ENCODE results near the gene ZC3H13. TPM values are rescaled to one million over a fixed set of nuclear protein-coding genes. Genes with fewer than 3 reads are reported as not detected.
A peak's percentile ranks its signal among the peaks of the same experiment; 100 is the strongest.

The ZC3H13 gene
- total RNA-seq, 2 experiments from 2014 or later = 38.9 to 42.0 TPM

DNA sequence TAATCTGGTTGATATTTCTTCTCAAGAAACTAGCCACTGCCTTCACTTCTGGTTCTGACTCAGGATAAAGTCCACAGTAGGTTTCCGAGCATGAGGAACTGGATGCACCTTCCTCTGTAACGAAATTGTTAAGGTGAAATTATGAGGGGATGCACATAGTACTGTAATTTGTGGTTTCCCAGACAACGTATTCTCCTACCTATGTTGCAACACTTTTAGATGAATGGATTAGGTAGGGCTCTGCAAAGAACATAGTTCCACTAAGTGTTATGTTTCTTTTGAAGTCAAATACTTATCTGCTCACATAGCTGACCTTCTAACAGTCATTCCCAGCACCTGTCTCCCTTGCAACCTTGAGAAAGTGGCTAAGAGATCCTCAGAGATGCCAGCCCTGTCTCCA, 5.7 kb upstream of the ZC3H13 start:
- H3K4me3 Mint-ChIP-seq = no peak overlapping the region
- no peaks in the 10 kb centered on the region for H3K9me3 Mint-ChIP-seq (ENCODE audit: insufficient read depth)
- no peak for DNase-seq
- H3K4me1 Mint-ChIP-seq (ENCODE audit: low read depth) = peaks cover 14% of the 10 kb centered on the region
- POLR2A ChIA-PET = no interaction called here
- no peaks in the 10 kb centered on the region for H3K36me3 Mint-ChIP-seq (ENCODE audit: low read depth)
- H3K27me3 Mint-ChIP-seq (ENCODE audit: low read depth) = peaks cover 11% of the 10 kb centered on the region
- CTCF ChIA-PET = no interaction called here
- H3K27ac Mint-ChIP-seq = no peak overlapping the region
- no peak for ATAC-seq

- Mint-ChIP-seq H3K4me1 (ENCODE audit: low read depth) (peaks cover 20% of the 10 kb centered on the region), H3K9me3 (ENCODE audit: insufficient read depth) (no peaks in the 10 kb centered on the region), H3K27ac (no peak overlapping the region), H3K27me3 (ENCODE audit: low read depth) (peaks cover 11% of the 10 kb centered on the region), H3K36me3 (ENCODE audit: low read depth) (no peaks in the 10 kb centered on the region), H3K4me3 (no peak overlapping the region)
- ATAC-seq (no peak), DNase-seq (no peak)
- ChIA-PET POLR2A (interaction anchor here (0.6 kb wide), 1 partner anchor 91 kb away, joined by 5 read pairs; no protein-coding TSS in a partner anchor), CTCF (no interaction called here)
Measured at GRCh38 chr13:46057256-46058015, 4.9 kb upstream of the ZC3H13 start.

DNA sequence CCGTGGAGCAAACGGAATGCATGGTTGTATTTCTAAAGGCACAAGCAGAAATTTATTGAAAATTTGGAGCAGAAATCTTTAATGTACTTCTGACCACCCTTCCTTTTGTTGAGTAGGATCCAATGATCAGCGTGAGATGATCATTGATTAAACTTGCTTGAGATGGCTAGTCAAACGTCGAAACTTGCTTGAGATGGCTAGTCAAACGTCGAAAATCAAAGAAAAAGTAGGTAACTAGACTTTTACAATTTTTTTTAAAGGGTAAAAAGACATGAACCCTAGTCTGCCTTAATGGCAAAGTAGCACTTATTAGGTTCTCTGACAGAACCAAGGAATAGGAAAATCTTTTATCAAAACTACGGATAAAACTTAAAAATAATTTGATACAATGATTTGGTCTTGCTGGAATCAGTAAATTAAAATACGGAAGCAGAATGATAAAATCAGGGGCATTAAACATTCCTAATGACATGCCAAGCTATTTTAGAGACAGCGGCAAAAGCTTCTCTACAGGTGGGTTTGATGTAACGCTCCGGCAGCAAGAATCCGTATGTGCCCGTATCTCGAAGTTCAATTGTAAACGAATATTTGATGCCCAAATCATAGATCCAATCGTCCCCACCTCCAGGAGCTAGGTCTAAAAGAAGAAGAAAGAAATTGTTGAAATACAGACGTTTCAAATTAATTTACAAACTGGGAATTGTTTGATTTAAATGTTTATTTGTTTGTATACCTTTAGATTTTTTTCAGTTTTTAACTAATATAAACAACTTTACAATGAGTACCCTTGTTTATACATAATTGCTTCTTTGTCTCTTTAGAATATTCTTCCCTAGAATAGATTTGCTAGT, 841 bp upstream of the ZC3H13 start:
- ChIA-PET POLR2A (interaction anchor here (1.0 to 1.5 kb wide), 3 partner anchors 13 to 73 kb away, joined by 3 to 5 read pairs (median 3); no protein-coding TSS in a partner anchor), CTCF (interaction anchor here (1.0 to 1.7 kb wide), 4 partner anchors 73 to 242 kb away, joined by 3 to 5 read pairs (median 4); no protein-coding TSS in a partner anchor)
- H3K4me1 Mint-ChIP-seq (ENCODE audit: low read depth) = peaks cover 38% of the 10 kb centered on the region
- peaks cover 11% of the 10 kb centered on the region for H3K27me3 Mint-ChIP-seq (ENCODE audit: low read depth)
- DNase-seq (no peak), ATAC-seq (no peak)
- H3K36me3 Mint-ChIP-seq (ENCODE audit: low read depth) = peaks cover 7% of the 10 kb centered on the region
- peak overlapping the region; percentile 93 for H3K4me3 Mint-ChIP-seq
- H3K9me3 Mint-ChIP-seq (ENCODE audit: insufficient read depth) = no peaks in the 10 kb centered on the region
- peak overlapping the region; percentile 99 for H3K27ac Mint-ChIP-seq

GRCh38 chr13:46051968-46052318, 603 bp downstream of the ZC3H13 start:
- Mint-ChIP-seq H3K4me1 (ENCODE audit: low read depth) (peaks cover 38% of the 10 kb centered on the region), H3K27me3 (ENCODE audit: low read depth) (peaks cover 8% of the 10 kb centered on the region), H3K9me3 (ENCODE audit: insufficient read depth) (no peaks in the 10 kb centered on the region), H3K27ac (peak overlapping the region; percentile 99), H3K4me3 (peak overlapping the region; percentile 93), H3K36me3 (ENCODE audit: low read depth) (peaks cover 7% of the 10 kb centered on the region)
- POLR2A ChIA-PET = interaction anchor here (0.6 to 1.5 kb wide), 15 partner anchors 12 to 367 kb away, joined by 3 to 6 read pairs (median 3); no protein-coding TSS in a partner anchor
- DNase-seq (no peak), ATAC-seq (peak; percentile 34)
- CTCF ChIA-PET = interaction anchor here (1.4 to 1.7 kb wide), 2 partner anchors 10 to 244 kb away, joined by 4 to 5 read pairs; no protein-coding TSS in a partner anchor

GRCh38 chr13:46050771-46051170, 1.8 kb downstream of the ZC3H13 start:
- no peak for DNase-seq
- Mint-ChIP-seq H3K27ac (no peak overlapping the region), H3K27me3 (ENCODE audit: low read depth) (no peaks in the 10 kb centered on the region), H3K4me1 (ENCODE audit: low read depth) (peaks cover 38% of the 10 kb centered on the region), H3K36me3 (ENCODE audit: low read depth) (peaks cover 7% of the 10 kb centered on the region), H3K9me3 (ENCODE audit: insufficient read depth) (no peaks in the 10 kb centered on the region), H3K4me3 (peak overlapping the region; percentile 42)
- ChIA-PET POLR2A (interaction anchor here (1.2 kb wide), 1 partner anchor 131 kb away, joined by 3 read pairs; the partner anchor contains the start of gene LCP1), CTCF (no interaction called here)
- ATAC-seq = no peak

DNA sequence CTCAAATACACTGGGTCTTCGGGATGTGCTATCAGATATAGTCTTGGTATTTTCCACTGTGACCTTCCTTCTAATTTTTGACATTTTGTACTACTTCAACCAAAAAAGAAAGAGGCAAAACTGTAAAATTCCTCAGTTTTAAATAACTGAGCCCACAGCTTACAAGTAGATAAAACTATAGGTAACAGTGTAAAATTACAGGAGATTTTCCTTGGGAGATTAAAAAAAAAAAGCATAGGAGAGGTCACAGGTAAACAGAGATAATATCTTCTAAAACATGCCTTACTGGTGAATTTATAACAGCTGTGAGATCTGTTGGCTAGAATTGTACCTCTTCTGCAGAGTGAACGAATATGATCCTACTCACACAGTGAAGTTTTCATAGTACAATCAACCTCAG, 7.1 kb downstream of the ZC3H13 start:
- Mint-ChIP-seq H3K9me3 (ENCODE audit: insufficient read depth) (no peaks in the 10 kb centered on the region), H3K4me1 (ENCODE audit: low read depth) (peaks cover 16% of the 10 kb centered on the region), H3K27me3 (ENCODE audit: low read depth) (no peaks in the 10 kb centered on the region), H3K4me3 (no peak overlapping the region), H3K36me3 (ENCODE audit: low read depth) (peaks cover 19% of the 10 kb centered on the region), H3K27ac (no peak overlapping the region)
- ChIA-PET CTCF (interaction anchor here (0.7 to 1.2 kb wide), 3 partner anchors 10 to 515 kb away, joined by 3 read pairs; no protein-coding TSS in a partner anchor), POLR2A (no interaction called here)
- DNase-seq = no peak
- ATAC-seq = no peak

- Mint-ChIP-seq H3K4me1 (ENCODE audit: low read depth) (peaks cover 10% of the 10 kb centered on the region), H3K27me3 (ENCODE audit: low read depth) (no peaks in the 10 kb centered on the region), H3K36me3 (ENCODE audit: low read depth) (peaks cover 22% of the 10 kb centered on the region), H3K27ac (no peak overlapping the region), H3K9me3 (ENCODE audit: insufficient read depth) (no peaks in the 10 kb centered on the region), H3K4me3 (no peak overlapping the region)
- POLR2A ChIA-PET = no interaction called here
- CTCF ChIA-PET = no interaction called here
- no peak for DNase-seq
- ATAC-seq = no peak
Measured at GRCh38 chr13:46043647-46044046, 8.9 kb downstream of the ZC3H13 start.

DNA sequence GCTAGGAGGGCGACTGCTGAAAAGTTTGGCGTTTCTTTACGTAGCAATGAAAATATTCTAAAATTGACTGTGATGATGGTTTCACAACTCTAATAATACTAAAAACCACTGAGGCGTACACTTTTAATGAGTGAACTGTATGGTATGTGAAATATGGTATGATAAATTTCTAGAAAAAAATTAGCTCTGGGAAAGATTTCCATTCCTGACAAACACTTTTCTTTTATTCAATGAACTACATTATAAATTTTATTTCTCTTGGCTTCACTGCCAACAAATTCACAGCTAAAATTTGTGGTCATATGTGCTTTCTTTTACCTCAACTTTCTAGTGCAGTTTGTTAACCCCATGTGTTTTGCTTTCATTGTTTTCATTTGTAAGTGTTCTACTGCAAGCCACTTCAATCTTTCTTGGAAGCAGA, 11.1 kb downstream of the ZC3H13 start:
- ChIA-PET CTCF (interaction anchor here (1.1 kb wide), 1 partner anchor 10 kb away, joined by 4 read pairs; no protein-coding TSS in a partner anchor), POLR2A (no interaction called here)
- DNase-seq (no peak), ATAC-seq (no peak)
- Mint-ChIP-seq H3K27me3 (ENCODE audit: low read depth) (no peaks in the 10 kb centered on the region), H3K27ac (no peak overlapping the region), H3K4me3 (no peak overlapping the region), H3K9me3 (ENCODE audit: insufficient read depth) (no peaks in the 10 kb centered on the region), H3K4me1 (ENCODE audit: low read depth) (peaks cover 4% of the 10 kb centered on the region), H3K36me3 (ENCODE audit: low read depth) (peaks cover 31% of the 10 kb centered on the region)

- Mint-ChIP-seq H3K36me3 (ENCODE audit: low read depth) (peaks cover 37% of the 10 kb centered on the region), H3K27ac (no peak overlapping the region), H3K9me3 (ENCODE audit: insufficient read depth) (no peaks in the 10 kb centered on the region), H3K4me1 (ENCODE audit: low read depth) (peaks cover 4% of the 10 kb centered on the region), H3K4me3 (no peak overlapping the region), H3K27me3 (ENCODE audit: low read depth) (no peaks in the 10 kb centered on the region)
- DNase-seq (no peak), ATAC-seq (no peak)
- POLR2A ChIA-PET = interaction anchor here (1.6 kb wide), 1 partner anchor 12 kb away, joined by 5 read pairs; the partner anchor contains the start of gene ZC3H13
- CTCF ChIA-PET = interaction anchor here (1.1 kb wide), 1 partner anchor 11 kb away, joined by 4 read pairs; no protein-coding TSS in a partner anchor
Measured at GRCh38 chr13:46040763-46041162, 11.8 kb downstream of the ZC3H13 start.

DNA sequence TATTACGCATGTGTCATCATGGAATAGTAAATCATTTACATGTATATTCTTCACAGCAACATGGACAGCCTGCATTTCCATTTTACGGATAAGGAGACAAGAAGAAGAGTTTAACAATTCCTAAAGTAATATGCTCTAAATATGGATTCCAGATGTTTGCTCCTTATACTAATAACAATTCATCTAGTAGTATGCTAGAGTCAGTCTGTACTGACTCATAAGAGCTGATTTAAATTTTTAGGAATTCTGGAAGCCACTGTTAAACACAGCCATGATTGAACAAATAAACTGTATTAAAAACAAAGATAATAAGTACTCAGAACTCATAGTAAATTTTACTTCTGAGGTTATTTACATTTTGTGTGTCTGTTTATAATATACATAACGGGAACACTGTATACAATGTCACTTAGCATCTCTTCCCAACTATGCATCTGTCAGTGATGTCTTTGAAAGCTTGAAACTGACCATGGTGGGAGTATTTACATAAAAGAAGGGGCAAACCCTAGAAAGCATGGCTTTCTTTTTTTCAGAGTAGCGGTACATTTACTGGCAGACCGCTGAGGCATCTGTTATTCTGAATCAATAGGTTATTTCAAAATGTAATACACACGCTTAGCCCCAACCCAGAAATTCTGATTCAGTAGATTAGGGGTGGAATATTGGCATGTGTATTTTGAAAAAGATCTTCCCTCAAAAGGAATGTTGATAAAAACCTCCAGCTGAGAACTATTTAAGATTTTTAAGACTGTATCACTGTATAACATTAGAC, 12.9 kb downstream of the ZC3H13 start:
- no peaks in the 10 kb centered on the region for H3K4me1 Mint-ChIP-seq (ENCODE audit: low read depth)
- ChIA-PET CTCF (no interaction called here), POLR2A (interaction anchor here (1.6 kb wide), 1 partner anchor 13 kb away, joined by 5 read pairs; the partner anchor contains the start of gene ZC3H13)
- ATAC-seq = no peak
- no peak overlapping the region for H3K27ac Mint-ChIP-seq
- H3K4me3 Mint-ChIP-seq = no peak overlapping the region
- DNase-seq = no peak
- H3K27me3 Mint-ChIP-seq (ENCODE audit: low read depth) = no peaks in the 10 kb centered on the region
- peaks cover 44% of the 10 kb centered on the region for H3K36me3 Mint-ChIP-seq (ENCODE audit: low read depth)
- H3K9me3 Mint-ChIP-seq (ENCODE audit: insufficient read depth) = no peaks in the 10 kb centered on the region

- POLR2A ChIA-PET = no interaction called here
- H3K4me3 Mint-ChIP-seq = no peak overlapping the region
- H3K4me1 Mint-ChIP-seq (ENCODE audit: low read depth) = no peaks in the 10 kb centered on the region
- H3K9me3 Mint-ChIP-seq (ENCODE audit: insufficient read depth) = no peaks in the 10 kb centered on the region
- no peak overlapping the region for H3K27ac Mint-ChIP-seq
- H3K27me3 Mint-ChIP-seq (ENCODE audit: low read depth) = no peaks in the 10 kb centered on the region
- CTCF ChIA-PET = no interaction called here
- no peak for DNase-seq
- ATAC-seq = no peak
- H3K36me3 Mint-ChIP-seq (ENCODE audit: low read depth) = peaks cover 54% of the 10 kb centered on the region
Measured at GRCh38 chr13:46038296-46038695, 14.2 kb downstream of the ZC3H13 start.
